A673 (cell line): ENCODE results near the gene RTN4.

Source experiments
- EZH2 ChIP-seq: fragments of 200-600 bp; sonication (generic); IDR thresholded peaks from 2 replicates; pipeline ENCODE4 v1.6.1; 2017; ENCODE audit warnings: borderline replicate concordance, low read depth, mild to moderate bottlenecking, mixed read lengths, antibody characterized with exemption, low read length; ENCODE audit not compliant: poor library complexity, severe bottlenecking
- TF ChIP-seq, protein P1 (sequence below): fragments of 300-800, 200-600 bp; sonication (generic); conservative IDR thresholded peaks from 2 replicates; pipeline ENCODE4 v1.5.1; 2017; ENCODE audit warnings: low read depth, mild to moderate bottlenecking, antibody characterized with exemption, low read length, moderate library complexity, mixed read lengths

- TF ChIP-seq, protein P1, sequence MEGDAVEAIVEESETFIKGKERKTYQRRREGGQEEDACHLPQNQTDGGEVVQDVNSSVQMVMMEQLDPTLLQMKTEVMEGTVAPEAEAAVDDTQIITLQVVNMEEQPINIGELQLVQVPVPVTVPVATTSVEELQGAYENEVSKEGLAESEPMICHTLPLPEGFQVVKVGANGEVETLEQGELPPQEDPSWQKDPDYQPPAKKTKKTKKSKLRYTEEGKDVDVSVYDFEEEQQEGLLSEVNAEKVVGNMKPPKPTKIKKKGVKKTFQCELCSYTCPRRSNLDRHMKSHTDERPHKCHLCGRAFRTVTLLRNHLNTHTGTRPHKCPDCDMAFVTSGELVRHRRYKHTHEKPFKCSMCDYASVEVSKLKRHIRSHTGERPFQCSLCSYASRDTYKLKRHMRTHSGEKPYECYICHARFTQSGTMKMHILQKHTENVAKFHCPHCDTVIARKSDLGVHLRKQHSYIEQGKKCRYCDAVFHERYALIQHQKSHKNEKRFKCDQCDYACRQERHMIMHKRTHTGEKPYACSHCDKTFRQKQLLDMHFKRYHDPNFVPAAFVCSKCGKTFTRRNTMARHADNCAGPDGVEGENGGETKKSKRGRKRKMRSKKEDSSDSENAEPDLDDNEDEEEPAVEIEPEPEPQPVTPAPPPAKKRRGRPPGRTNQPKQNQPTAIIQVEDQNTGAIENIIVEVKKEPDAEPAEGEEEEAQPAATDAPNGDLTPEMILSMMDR = no peak
- TF ChIP-seq EZH2 = no peak
Measured at GRCh38 chr2:55047677-55048299, 2.5 kb downstream of the RTN4 start.
